H1 (cell line): ENCODE data around the gene DTWD2. TPM values are rescaled to one million over a fixed set of nuclear protein-coding genes. Genes with fewer than 3 reads are reported as not detected.

Source experiments
- BACH1 ChIP-seq: IDR thresholded peaks from 2 replicates; pipeline ENCODE4 v1.6.1; 2012; ENCODE audit warnings: low read length, improper control_type of control experiment
- CBX5 ChIP-seq: fragments of 300-800, 300-1000 bp; sonication (generic); IDR thresholded peaks from 2 replicates; pipeline ENCODE4 v1.7.1; 2016; ENCODE audit warnings: antibody characterized with exemption, low read length, low read depth
- CHD7 ChIP-seq: fragments of 300-600 bp; sonication (generic); IDR thresholded peaks from 2 replicates; pipeline ENCODE4 v1.7.1; 2012; ENCODE audit warnings: low read length, moderate library complexity, mild to moderate bottlenecking, inconsistent platforms; ENCODE audit not compliant: insufficient replicate concordance
- CTBP2 ChIP-seq: IDR thresholded peaks from 2 replicates; pipeline ENCODE4 v1.7.0; 2011; ENCODE audit warnings: borderline replicate concordance, mild to moderate bottlenecking, moderate library complexity, mixed read lengths, low read length; ENCODE audit not compliant: insufficient read depth, insufficient read length
- HDAC2 ChIP-seq, 2 experiments: fragments of 300-600 bp in 1 of 2; sonication (generic) in 1 of 2; IDR thresholded peaks; 2 replicates each; pipeline ENCODE4 v1.6.1; 2011 to 2012; ENCODE audit warnings: low read depth in 2 of 2, low read length in 2 of 2, mild to moderate bottlenecking in 2 of 2, moderate library complexity in 2 of 2, borderline replicate concordance in 1 of 2, inconsistent platforms in 1 of 2
- TAF1 ChIP-seq: IDR thresholded peaks from 2 replicates; pipeline ENCODE4 v1.6.1; 2011; ENCODE audit warnings: mild to moderate bottlenecking, low read depth, low read length
- YY1 ChIP-seq: IDR thresholded peaks from 2 replicates; pipeline ENCODE4 v1.6.1; 2011; ENCODE audit warnings: low read depth, mild to moderate bottlenecking, low read length
- ZNF274 ChIP-seq: IDR thresholded peaks from 2 replicates; pipeline ENCODE4 v1.7.0; 2012; ENCODE audit warnings: low read length, borderline replicate concordance; ENCODE audit errors: extremely low read depth
- polyA plus RNA-seq, 7 experiments: library from polyadenylated mRNA; depleted of rRNA in 3 of 7; stranded (reverse) in 5 of 7; unstranded in 2 of 7; fragments of >200 nt in 5 of 7; fragments of 200-250 nt in 2 of 7; gene quantifications; 1 replicate in 5 of 7; 2 replicates in 1 of 7; 4 replicates in 1 of 7; pipeline versions ENCODE4 v1.2.1 to v1.2.3, GENCODE V29; 2011 to 2013; ENCODE audit warnings: missing spikeins in 2 of 7, mixed read lengths in 2 of 7
- total RNA-seq: library from RNA; stranded (reverse); fragmentation: NEBNext Ultra II Directional; extraction: Animal tissue kit (Norgen Biotek cat#: 25700); gene quantifications from 2 replicates; pipeline ENCODE4 v1.2.1, GENCODE V29; 2021
- TF ChIP-seq, protein P1 (sequence below), 3 experiments: IDR thresholded peaks; 1 replicate in 2 of 3; 2 replicates in 1 of 3; pipeline versions ENCODE4 v1.5.1 to v1.6.1; 2011; ENCODE audit warnings: low read length in 3 of 3, mild to moderate bottlenecking in 3 of 3, inconsistent platforms in 2 of 3, low read depth in 1 of 3, moderate library complexity in 1 of 3; ENCODE audit not compliant: insufficient read depth in 1 of 3; ENCODE audit errors: control extremely low read depth in 1 of 3

DTWD2 gene
- total and polyA plus RNA-seq, 2 of the 8 experiments (the other 6 are each of a cell fraction or from before 2014, with no cell fraction given): 4.3 to 17.1 TPM

- TF ChIP-seq CHD7: no peak
- TF ChIP-seq BACH1: no peak
- no peak for TF ChIP-seq CBX5
- TF ChIP-seq YY1: no peak
- no peak for TF ChIP-seq HDAC2 (IDR thresholded peaks at IDR 0.05; ENCODE audit: borderline replicate concordance in 1 of 2, low read depth in 2 of 2, low read length in 2 of 2)
- no peak for TF ChIP-seq TAF1
- TF ChIP-seq CTBP2: no peak
- no peak for TF ChIP-seq ZNF274
- TF ChIP-seq, protein P1, sequence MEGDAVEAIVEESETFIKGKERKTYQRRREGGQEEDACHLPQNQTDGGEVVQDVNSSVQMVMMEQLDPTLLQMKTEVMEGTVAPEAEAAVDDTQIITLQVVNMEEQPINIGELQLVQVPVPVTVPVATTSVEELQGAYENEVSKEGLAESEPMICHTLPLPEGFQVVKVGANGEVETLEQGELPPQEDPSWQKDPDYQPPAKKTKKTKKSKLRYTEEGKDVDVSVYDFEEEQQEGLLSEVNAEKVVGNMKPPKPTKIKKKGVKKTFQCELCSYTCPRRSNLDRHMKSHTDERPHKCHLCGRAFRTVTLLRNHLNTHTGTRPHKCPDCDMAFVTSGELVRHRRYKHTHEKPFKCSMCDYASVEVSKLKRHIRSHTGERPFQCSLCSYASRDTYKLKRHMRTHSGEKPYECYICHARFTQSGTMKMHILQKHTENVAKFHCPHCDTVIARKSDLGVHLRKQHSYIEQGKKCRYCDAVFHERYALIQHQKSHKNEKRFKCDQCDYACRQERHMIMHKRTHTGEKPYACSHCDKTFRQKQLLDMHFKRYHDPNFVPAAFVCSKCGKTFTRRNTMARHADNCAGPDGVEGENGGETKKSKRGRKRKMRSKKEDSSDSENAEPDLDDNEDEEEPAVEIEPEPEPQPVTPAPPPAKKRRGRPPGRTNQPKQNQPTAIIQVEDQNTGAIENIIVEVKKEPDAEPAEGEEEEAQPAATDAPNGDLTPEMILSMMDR (IDR thresholded peaks at IDR 0.05; ENCODE audit: control extremely low read depth in 1 of 3, insufficient read depth in 1 of 3, low read depth in 1 of 3, low read length in 3 of 3): no peak
These were observed 3.7 kb downstream of the DTWD2 start (continued) for GRCh38 chr5:118984602-118985001.
